ENCODE measurements around the gene EFCAB12.
"Not testable (repeated sequence)": the region's sequence is repeated elsewhere in the genome, so short reads cannot be mapped to it uniquely, and the experiment has no call there.

The EFCAB12 gene

DNA sequence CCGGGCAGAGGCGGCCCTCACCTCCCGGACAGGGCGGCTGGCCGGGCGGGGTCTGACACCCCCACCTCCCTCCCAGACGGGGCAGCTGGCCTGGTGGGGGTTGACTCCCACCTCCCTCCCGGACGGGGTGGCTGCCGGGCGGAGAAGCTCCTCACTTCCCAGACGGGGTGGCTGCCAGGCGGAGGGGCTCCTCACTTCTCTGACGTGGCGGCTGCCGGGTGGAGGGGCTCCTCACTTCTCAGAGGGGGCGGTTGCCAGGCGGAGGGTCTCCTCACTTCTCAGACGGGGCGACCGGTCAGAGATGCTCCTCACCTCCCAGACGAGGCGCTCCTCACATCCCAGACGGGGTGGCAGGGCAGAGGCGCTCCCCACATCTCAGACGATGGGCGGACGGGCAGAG is 65.1 kb downstream of the EFCAB12 start:
- DNase-seq, result not testable (repeated sequence)

DNA sequence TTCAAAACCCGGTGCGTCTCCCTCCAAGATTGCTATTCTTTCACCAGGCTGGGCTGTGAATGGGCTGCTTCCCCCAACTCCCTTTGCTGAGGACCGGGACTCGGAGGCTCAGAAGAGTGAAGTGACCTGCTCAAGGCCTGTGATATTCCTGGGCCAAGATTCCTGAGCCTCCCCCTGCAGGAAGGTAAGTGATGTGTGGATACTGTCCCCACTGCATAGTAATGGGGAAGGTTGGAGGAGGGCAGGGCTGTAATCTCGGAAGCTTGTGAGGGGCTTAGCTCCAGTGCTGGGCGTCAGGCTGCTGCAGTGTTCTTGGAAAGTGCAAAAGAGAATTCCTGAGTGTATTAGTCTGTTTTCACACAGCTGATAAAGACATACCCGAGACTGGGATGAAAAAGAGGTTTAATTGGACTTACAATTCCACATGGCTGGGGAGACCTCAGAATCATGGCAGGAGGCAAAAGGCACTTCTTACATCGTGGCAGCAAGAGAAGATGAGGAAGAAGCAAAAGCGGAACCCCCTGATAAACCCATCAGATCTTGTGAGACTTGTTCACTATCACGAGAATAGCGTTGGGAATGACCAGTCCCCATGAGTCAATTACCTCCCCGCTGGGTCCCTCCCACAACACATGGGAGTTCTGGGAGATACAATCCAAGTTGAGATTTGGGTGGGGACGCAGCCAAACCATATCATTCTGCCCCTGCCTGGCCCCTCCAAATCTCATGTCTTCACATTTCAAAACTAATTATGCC is 67.6 kb downstream of the EFCAB12 start:
- no peak for DNase-seq

DNA sequence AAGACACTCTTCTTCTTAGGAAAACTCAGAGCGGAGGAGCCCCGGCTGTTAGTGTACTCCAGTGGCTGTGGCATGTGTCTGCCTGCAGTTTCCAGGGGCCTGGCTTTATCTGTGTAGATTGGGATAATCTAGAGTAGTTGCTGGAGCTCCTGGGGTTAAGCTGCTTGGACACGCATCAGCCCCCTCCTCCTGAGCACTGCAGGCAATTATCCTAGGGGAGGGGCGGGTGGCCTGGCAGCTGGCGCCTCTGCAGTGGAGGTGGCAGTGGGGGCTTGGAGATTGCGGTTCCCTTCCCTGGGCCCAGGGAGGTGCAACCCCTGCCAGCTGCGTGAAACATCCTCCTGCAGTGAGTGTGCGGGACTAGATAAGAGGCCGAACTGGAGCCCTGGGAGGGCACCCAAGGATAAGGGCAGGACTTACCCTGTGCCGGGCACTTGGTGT is 68.2 kb downstream of the EFCAB12 start:
- DNase-seq, result no peak

DNA sequence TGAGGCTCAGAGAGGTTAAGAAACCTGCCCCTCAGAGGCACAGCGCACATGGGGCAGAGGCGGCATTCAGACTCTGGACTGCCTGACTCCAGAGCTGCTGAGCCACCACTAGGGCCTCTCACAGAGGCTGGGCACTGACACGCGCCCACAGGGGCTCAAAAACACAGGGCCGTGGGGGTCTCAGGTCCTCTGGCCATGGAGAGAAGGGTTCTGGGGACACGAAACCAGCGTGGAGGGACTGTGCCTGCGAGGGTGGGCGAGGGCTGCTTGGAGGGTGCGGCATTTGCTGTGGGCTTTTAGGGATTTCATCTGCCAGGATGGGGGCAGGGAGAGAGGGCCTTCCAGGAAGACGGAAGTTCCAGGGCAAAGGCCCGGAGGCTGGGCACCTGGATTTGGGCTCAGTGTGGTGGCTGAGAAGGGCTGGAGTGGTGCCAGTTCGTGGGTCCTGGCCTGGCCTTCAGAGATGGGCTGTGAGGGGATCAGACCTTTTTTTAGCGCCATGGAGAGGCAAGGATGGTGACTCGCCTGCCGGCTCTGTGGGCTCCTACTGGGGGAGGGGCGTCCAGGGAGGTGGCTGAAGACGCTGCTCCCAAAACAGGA is 69.6 kb downstream of the EFCAB12 start:
- no peak for DNase-seq

DNA sequence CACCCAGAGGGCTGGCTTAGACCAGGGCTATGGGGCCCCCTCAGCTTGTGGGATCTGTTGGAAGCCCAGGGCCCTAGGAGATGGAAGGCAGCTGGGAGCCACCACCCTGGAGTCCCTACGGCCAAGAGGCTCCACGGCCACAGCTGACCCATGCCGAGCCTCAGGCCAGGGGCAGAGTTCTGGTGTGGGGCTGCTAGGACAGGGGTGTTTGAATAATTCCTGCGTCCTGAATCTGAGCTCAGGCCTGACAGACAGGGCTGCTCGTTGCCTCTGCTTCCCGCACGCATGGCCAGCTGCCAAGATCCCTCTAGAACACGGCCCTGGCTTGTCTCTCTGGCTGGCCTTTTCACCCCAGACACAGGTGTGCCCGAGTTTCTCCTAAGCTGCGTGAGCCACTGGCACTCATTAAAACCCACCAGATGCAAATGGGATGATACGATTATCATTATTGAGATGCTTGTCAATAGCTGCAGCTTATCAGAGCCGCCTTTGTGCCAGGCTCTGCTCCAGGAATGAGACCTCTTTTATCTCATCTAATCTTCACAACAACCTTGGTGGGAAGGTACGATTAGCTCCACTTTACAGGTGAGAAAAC is 70.2 kb downstream of the EFCAB12 start:
- no peak for DNase-seq

DNA sequence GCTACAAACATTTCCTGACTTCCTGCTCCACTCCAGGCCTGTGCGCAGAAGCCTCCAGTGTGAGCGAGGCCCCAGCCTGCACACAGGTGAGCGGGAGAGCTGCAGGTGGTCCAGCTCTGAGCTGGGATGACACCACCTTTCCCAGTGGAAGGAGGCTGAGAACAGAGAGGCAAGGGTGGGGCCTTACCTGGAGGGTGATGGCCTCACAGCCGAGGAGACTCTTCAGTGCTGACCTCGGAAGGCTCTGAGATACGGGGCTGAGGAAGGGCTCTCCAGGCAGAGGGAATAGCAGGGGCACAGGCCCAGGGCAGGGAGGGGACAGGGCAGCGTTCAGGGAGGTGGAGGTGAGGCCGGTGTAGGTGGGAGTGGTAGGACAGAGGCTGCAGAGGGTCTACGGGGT is 70.8 kb downstream of the EFCAB12 start:
- DNase-seq, result no peak

DNA sequence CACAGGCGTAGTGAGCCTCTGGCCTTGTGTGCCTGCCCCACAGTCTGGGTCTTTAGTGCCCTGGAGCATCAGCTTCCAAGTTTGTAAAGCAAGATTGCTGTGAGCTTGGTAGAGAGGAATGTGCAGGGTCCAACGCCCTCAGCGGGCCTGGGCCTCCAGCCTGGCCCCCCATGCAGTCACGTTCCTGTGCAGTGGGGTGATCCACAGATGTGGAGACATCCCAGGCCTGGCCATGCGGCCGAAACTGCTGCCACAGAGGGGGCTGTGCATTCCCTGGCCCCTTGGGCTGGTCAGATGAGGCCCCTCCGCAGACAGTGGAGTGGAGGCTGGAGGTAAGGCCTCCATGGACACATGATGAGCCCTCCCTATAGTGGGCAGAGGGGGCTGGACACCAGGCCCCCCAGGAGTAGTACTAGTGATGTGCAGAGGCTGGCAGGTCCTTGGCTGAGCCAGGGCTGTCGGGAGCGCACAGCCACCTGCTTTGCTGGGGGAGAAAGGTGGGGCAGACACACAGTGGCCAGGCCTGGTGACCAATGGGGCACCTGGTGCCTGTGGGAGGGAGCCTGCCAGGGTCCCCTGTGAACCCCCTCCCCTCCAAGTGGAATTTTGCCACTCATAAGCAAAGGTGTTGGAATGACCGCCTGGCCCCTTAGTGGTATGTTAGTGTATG is 71.5 kb downstream of the EFCAB12 start:
- no peak for DNase-seq

DNA sequence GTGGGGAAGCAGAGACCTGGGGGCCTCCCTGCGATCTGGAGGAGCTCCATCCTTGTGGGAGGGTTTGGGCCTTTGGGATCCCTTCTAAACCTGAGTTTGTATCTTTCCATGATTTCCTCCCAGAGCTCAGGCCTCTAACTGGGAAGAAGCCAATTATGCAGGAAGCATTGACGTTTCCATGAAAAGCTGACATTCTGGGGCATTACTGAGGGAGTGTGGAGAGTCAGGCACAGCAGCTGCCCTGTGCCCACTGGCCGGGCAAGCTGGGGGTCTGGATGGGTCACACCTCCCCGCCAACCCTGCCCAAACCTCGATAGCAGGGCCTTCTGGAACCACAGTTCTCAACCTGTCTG is 74.9 kb downstream of the EFCAB12 start:
- DNase-seq, result no peak

DNA sequence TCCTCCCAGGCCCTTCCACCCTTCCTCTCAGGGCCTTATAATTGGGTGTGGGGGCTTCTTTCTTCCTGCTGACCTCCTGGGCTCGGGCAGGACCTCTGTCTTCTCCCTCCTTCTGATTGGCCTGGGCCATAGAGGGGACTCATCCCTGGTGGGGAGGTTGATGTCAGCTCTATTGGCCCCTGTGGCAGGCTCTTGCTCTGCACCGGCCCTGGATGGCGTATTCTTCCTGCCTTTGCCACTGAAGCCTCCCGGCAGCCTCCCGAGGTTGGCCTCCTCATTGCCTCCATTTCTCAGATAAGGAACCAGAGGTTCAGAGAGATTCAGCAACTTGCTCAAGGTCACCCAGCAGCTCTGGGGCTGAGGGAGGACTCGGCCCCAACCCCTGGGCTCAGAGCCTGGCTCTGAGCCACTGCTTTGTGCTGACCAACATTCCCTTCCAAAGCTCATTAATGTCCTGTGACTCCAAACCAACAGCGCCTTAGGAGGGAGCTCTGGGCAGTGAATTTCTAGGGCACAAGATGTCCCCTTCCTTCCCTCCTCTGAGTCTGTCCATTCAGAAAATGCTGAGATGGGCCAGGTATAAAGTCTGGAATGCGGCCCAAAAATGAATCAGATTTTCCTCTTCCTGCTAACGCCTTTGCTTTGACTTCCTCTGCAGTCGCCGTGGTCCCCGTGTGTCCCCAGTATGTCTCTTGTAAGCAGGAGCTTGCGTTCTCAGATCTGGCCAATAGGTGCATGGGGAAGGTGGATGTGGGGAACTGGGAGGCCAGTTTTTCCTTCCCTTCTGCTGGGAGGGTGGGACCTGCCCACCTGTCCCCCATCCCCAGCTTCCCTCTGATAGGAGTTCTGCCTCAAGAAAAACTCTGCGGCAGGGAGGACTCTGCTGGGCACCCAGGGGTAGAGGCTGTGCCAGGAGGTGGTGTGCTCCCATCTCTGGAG is 75.5 kb downstream of the EFCAB12 start:
- DNase-seq, result no peak

DNA sequence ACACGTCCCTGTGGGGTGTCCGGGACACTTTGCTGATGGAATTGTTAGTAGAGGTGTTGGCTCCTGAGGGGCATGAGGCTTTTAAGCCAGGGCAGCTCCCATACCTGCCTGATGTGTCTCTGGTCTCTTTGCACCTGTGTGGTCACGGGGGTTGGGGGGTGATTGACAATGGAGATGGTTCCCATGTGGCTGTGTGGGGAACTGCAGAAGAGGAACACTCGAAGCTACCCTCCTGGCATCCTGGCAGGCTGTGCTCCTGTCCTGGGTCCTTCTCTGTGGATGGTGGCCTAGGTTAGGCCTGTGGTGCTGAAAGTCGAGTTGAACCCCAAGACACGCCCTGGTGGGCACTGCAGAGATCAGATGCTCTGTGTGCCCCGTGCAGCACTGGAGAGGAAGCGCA is 76.4 kb downstream of the EFCAB12 start:
- no peak for DNase-seq

Data from NCI-H510A treated with DMSO at 0.1 percent for 48 hours (cell line).